Cardiac fibroblast (primary cell): ENCODE data around the gene LRBA.

ENCODE experiments used
- DNase-seq, 2 donors: peaks; one replicate each; pipeline versions ENCODE4 v3.0.0 to v3.0.0-alpha.2; 2010; ENCODE audit warnings: low read depth in 2 of 2
- H3K4me3 ChIP-seq, 2 donors: replicated peaks in 1 of 2; 1 replicate in 1 of 2; 2 replicates in 1 of 2; pipeline ENCODE4 v1.5.1; 2011; ENCODE audit warnings: low read depth in 2 of 2, low read length in 2 of 2, mild to moderate bottlenecking in 2 of 2, moderate library complexity in 1 of 2
- TF ChIP-seq, protein P1 (sequence below): IDR thresholded peaks from one replicate; pipeline ENCODE4 v1.5.1; 2011; ENCODE audit warnings: low read depth, mild to moderate bottlenecking, low read length, inconsistent platforms

Gene LRBA

DNA sequence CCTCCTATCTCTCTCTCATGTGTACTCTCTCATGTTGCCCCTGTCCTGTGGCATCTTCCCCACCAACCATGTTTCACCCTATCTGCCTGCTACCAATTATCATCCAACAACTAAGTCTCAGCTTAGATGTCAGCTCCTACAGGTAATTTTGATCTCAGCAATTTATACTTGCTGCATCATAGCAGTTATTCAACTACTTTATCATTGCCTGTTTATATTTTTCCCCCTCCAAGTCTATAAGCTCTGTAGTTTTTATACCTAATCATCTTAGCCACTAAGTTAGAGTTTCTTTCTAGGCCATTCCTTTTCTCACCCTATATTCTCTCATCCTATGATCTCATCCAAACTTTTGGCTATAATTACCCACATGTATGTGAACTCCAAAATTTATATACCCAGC is 382.4 kb downstream of the LRBA start:
- DNase-seq: no peak
- TF ChIP-seq, protein P1, sequence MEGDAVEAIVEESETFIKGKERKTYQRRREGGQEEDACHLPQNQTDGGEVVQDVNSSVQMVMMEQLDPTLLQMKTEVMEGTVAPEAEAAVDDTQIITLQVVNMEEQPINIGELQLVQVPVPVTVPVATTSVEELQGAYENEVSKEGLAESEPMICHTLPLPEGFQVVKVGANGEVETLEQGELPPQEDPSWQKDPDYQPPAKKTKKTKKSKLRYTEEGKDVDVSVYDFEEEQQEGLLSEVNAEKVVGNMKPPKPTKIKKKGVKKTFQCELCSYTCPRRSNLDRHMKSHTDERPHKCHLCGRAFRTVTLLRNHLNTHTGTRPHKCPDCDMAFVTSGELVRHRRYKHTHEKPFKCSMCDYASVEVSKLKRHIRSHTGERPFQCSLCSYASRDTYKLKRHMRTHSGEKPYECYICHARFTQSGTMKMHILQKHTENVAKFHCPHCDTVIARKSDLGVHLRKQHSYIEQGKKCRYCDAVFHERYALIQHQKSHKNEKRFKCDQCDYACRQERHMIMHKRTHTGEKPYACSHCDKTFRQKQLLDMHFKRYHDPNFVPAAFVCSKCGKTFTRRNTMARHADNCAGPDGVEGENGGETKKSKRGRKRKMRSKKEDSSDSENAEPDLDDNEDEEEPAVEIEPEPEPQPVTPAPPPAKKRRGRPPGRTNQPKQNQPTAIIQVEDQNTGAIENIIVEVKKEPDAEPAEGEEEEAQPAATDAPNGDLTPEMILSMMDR: no peak
- H3K4me3 ChIP-seq: no peak overlapping the region

DNA sequence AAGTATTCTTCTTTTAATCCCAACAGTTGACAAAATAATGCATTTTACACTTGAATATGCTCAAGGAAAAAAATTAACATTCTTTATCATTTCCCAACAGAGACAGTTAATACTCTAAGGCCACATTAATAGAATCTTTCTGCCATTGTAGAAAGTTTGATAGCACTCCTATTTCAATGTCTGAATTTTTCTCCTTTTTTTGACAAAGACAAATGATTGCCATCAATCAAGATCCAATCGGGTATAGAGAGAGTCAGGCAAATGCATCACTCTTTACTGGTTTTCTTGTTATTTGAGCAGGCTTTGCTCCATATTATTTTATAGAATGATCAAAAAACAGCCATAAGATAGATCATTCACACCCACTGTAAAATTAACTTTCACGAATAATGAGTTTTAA is 387.0 kb downstream of the LRBA start:
- DNase-seq: no peak
- TF ChIP-seq, protein P1: no peak
- no peak overlapping the region for H3K4me3 ChIP-seq

DNA sequence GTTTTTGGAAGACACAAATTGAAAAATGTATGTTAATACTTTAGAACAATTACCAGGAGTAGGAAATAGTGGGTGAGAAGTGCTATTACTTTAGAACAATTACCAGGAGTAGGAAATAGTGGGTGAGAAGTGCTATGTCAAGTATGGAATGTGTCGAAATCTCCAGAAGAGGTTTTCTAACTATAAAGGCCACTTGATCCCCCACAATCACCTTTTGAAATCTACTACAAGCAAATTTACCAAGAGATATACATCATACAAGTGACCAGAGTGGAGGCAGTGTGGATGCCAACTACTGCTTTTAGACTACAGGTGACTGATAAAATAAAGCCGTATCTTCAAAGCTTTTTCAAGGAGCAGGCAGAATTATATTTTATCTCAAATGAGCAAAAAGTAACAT is 390.1 kb downstream of the LRBA start:
- TF ChIP-seq, protein P1: no peak
- H3K4me3 ChIP-seq: no peak overlapping the region

DNA sequence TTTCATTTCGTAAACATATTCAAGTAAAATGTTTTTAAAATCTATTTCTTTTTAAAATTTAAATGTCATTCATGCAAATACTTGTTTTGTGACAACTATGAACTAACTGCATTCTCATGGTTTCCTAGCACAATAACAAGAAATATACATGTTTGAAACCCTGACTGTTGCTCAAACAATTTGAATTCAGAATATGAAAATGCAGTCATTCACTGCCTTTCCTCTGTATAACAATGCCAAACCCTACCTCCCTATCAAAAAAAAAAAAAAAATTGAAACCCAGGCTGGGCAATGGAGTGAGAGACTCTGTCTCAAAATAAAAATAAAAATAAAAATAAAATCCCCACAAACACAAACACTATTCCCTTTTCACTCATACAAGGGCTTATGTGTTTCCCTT is 391.0 kb downstream of the LRBA start:
- TF ChIP-seq, protein P1: no peak
- no peak overlapping the region for H3K4me3 ChIP-seq
- no peak for DNase-seq

More for the DNA sequence above, 390.1 kb downstream of the LRBA start:
- DNase-seq: no peak

DNA sequence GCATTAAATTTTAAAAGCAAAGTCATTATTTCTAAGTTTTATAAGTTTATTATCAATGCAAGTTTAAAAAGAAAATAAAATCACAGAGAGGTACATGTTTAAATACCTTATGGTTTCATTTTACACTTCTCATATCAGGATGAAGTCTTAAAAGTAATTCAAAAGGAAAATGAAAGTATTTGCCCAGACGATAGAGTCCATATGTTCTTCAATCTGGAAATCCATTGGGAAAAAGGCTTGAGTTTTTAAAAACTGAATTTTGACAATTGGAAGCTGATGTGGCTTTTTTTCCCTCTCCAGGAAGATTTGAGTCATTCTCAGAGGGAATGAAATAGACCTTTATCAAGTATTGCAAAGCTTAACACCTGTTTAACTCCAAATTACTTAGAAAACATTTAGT is 396.0 kb downstream of the LRBA start:
- TF ChIP-seq, protein P1: no peak
- peak; percentile 1 to 15 for DNase-seq
- H3K4me3 ChIP-seq: no peak overlapping the region

DNA sequence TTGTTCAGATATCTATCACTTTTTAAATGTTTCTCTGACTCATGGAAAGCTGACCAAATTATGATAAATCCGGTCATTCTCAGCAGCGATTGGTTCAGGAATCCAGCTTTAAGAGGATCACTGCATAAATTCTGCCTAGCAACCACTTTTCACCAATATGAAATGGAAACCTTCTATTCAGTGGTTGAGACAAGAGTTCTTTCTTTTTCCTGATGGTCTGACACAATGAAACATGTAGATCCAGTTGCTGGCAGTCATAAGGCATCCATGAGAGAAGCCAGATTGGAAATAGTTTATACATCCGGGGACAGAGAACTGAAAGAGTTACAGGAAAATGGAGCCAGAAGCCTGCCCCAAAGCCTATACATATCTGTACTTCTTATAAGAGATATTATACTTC is 406.0 kb downstream of the LRBA start:
- no peak for DNase-seq
- TF ChIP-seq, protein P1: no peak

DNA sequence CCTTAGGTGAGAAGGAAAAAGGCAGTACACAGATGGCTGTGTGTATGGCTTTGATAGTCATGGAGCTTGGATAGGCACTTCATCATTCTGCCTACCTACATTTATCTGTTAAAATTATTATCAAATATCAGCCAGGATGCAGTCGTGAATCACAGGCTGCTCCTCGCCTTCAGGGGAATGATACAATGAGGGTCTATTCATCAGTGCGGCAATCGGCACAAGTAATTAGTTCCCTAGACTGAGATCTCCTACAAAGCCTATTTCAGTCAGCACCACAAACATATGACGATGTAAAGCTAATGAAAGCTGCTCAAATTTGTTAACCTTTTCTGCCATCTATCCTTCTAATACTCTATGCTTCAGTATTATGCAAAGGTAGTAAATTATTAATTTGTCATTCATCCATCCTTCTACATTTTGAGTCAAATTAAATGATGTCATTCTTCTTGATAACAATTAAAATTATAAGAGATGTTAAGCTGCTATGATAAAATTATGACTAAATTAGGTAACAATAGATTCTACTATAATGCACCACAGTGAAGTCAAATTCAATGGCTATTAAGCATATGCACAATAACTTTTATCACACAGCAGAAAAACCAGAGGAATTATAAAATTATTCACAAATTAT is 414.2 kb downstream of the LRBA start:
- TF ChIP-seq, protein P1: no peak
- no peak overlapping the region for H3K4me3 ChIP-seq
- DNase-seq: no peak

More for the DNA sequence above, 406.0 kb downstream of the LRBA start:
- H3K4me3 ChIP-seq: no peak overlapping the region
